HEK293 (cell line): ENCODE measurements around the gene PIGN.

Source experiments
- CTCF ChIA-PET: fragments of 350-600 bp; formaldehyde crosslinking; extraction: SDS; loops from one replicate; lab custom pipeline; 2021; ENCODE audit warnings: antibody characterized with exemption; lab: Yijun Ruan, JAX
- POLR2A ChIA-PET: fragments of 300-600 bp; formaldehyde crosslinking; extraction: SDS; loops from one replicate; lab custom pipeline; 2020; ENCODE audit warnings: antibody characterized with exemption, inconsistent platforms; lab: Yijun Ruan, JAX
- H3K27ac ChIP-seq: fragments of 200-500 bp; sonication (Bioruptor generic); 2 replicates; pipeline ENCODE4 v1.5.1; 2014; ENCODE audit warnings: low read depth, low read length, control low read depth, inconsistent platforms; ENCODE audit errors: extremely low read depth
- H3K36me3 ChIP-seq, 2 experiments: fragments of 200-500 bp in 1 of 2; sonication (Bioruptor generic) in 1 of 2; 1 replicate in 1 of 2; 2 replicates in 1 of 2; pipeline ENCODE4 v1.5.1; 2014 to 2017; ENCODE audit warnings: inconsistent platforms in 2 of 2, low read length in 2 of 2; ENCODE audit not compliant: control insufficient read depth in 2 of 2, insufficient read depth in 1 of 2
- H3K4me1 ChIP-seq: fragments of 200-500 bp; sonication (Bioruptor generic); 2 replicates; pipeline ENCODE4 v1.5.1; 2014; ENCODE audit warnings: mild to moderate bottlenecking, low read length, inconsistent platforms; ENCODE audit not compliant: control insufficient read depth, insufficient read depth
- H3K4me3 ChIP-seq: 2 replicates; pipeline ENCODE4 v1.5.1; 2011; ENCODE audit warnings: low read depth, mild to moderate bottlenecking, control low read depth, low read length, moderate library complexity
- H3K9me3 ChIP-seq: fragments of 200-500 bp; sonication (Bioruptor generic); 2 replicates; pipeline ENCODE4 v1.5.1; 2014; ENCODE audit warnings: low read depth, low read length, inconsistent platforms; ENCODE audit not compliant: control insufficient read depth, insufficient read depth
- GFI1B ChIP-seq: fragments of 450-650 bp; formaldehyde crosslinking; IDR thresholded peaks from 2 replicates; pipeline ENCODE4 v1.5.1; 2016; ENCODE audit warnings: missing biosample characterization, missing genetic modification characterization
- SCRT1 ChIP-seq: fragments of 450-650 bp; formaldehyde crosslinking; IDR thresholded peaks from 2 replicates; pipeline ENCODE4 v1.5.1; 2016; ENCODE audit warnings: missing biosample characterization, missing genetic modification characterization, borderline replicate concordance
- ZEB2 ChIP-seq: fragments of 450-650 bp; formaldehyde crosslinking; IDR thresholded peaks from 2 replicates; pipeline ENCODE4 v1.5.1; 2016; ENCODE audit warnings: missing biosample characterization, missing genetic modification characterization
- ZFHX2 ChIP-seq: fragments of 450-650 bp; formaldehyde crosslinking; conservative IDR thresholded peaks from 2 replicates; pipeline ENCODE4 v1.5.1; 2016; ENCODE audit warnings: missing biosample characterization, missing genetic modification characterization
- ZFP37 ChIP-seq: fragments of 450-650 bp; formaldehyde crosslinking; IDR thresholded peaks from 2 replicates; pipeline ENCODE4 v1.5.1; 2016; ENCODE audit warnings: missing biosample characterization, missing genetic modification characterization
- ZNF211 ChIP-seq: fragments of 450-650 bp; formaldehyde crosslinking; IDR thresholded peaks from 2 replicates; pipeline ENCODE4 v1.5.1; 2016; ENCODE audit warnings: low read depth, missing biosample characterization, missing genetic modification characterization
- ZNF24 ChIP-seq: fragments of 450-650 bp; formaldehyde crosslinking; IDR thresholded peaks from 2 replicates; pipeline ENCODE4 v1.5.1; 2016; ENCODE audit warnings: missing biosample characterization, missing genetic modification characterization
- ZNF335 ChIP-seq: fragments of 450-650 bp; formaldehyde crosslinking; conservative IDR thresholded peaks from 2 replicates; pipeline ENCODE4 v1.5.1; 2016; ENCODE audit warnings: missing biosample characterization, missing genetic modification characterization
- ZNF366 ChIP-seq: fragments of 450-650 bp; formaldehyde crosslinking; conservative IDR thresholded peaks from 2 replicates; pipeline ENCODE4 v1.5.1; 2016; ENCODE audit warnings: missing biosample characterization, missing genetic modification characterization
- ZNF391 ChIP-seq: fragments of 450-650 bp; formaldehyde crosslinking; IDR thresholded peaks from 2 replicates; pipeline ENCODE4 v1.5.1; 2016; ENCODE audit warnings: low read depth, missing biosample characterization, missing genetic modification characterization, borderline replicate concordance
- ZNF394 ChIP-seq: fragments of 450-650 bp; formaldehyde crosslinking; IDR thresholded peaks from 2 replicates; pipeline ENCODE4 v1.5.1; 2016; ENCODE audit warnings: missing biosample characterization, missing genetic modification characterization, mild to moderate bottlenecking, moderate library complexity, borderline replicate concordance
- ZNF626 ChIP-seq: fragments of 450-650 bp; sonication (Bioruptor Pico); formaldehyde crosslinking; IDR thresholded peaks from 2 replicates; pipeline ENCODE4 v1.5.1; 2018; ENCODE audit warnings: missing biosample characterization, missing genetic modification characterization, inconsistent platforms
- ZNF654 ChIP-seq: fragments of 450-650 bp; formaldehyde crosslinking; IDR thresholded peaks from 2 replicates; pipeline ENCODE4 v1.5.1; 2016; ENCODE audit warnings: low read depth, missing biosample characterization, missing genetic modification characterization
- ZXDB ChIP-seq: fragments of 450-650 bp; formaldehyde crosslinking; IDR thresholded peaks from 2 replicates; pipeline ENCODE4 v1.5.1; 2016; ENCODE audit warnings: missing biosample characterization, missing genetic modification characterization
- TF ChIP-seq, protein P1 (sequence below): fragments of 450-650 bp; IDR thresholded peaks from 2 replicates; pipeline ENCODE4 v1.5.1; 2018; ENCODE audit warnings: missing biosample characterization, mild to moderate bottlenecking, missing genetic modification characterization
- TF ChIP-seq, protein P2 (sequence below): fragments of 450-650 bp; formaldehyde crosslinking; IDR thresholded peaks from 2 replicates; pipeline ENCODE4 v1.5.1; 2016; ENCODE audit warnings: missing biosample characterization, missing genetic modification characterization
- TF ChIP-seq, protein P3 (sequence below): fragments of 450-650 bp; formaldehyde crosslinking; IDR thresholded peaks from 2 replicates; pipeline ENCODE4 v1.5.1; 2016; ENCODE audit warnings: missing biosample characterization, missing genetic modification characterization
- TF ChIP-seq, protein P4 (sequence below): fragments of 450-650 bp; formaldehyde crosslinking; IDR thresholded peaks from 2 replicates; pipeline ENCODE4 v1.5.1; 2016; ENCODE audit warnings: missing biosample characterization, missing genetic modification characterization
- TF ChIP-seq, protein P5 (sequence below): fragments of 450-650 bp; formaldehyde crosslinking; IDR thresholded peaks from 2 replicates; pipeline ENCODE4 v1.5.1; 2016; ENCODE audit warnings: missing biosample characterization, missing genetic modification characterization

Gene PIGN

DNA sequence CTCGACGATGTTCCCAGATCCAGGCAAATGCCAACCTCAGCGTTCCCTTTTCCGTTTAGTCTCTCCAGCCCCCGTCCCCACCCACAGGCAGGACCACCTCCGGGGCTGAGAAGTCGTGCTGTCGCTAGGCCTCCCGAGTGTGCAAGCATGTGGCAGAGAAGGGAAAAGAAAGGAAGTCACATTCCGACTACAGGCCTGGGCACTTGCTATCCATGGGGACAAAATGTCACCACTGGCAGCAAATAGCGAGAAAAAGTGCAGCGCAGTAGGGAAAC lies 420 bp downstream of the PIGN start (continued):
- TF ChIP-seq GFI1B (tag by site-specific recombination) (no peak), ZEB2 (tag by site-specific recombination) (no peak; the same call in 1 of the 2 replicates), ZNF335 (tag by site-specific recombination) (no peak; the same call in none of the 2 replicates), ZNF394 (tag by site-specific recombination) (0 out of 2 replicates have a peak, but pooled peaks have one; percentile 10), ZNF366 (tag by site-specific recombination) (peak; percentile 61), ZNF24 (0 out of 2 replicates have a peak, but pooled peaks have one; percentile 25), ZFHX2 (tag by site-specific recombination) (peak; percentile 58), ZFP37 (tag by site-specific recombination) (peak; percentile 84; the same call in 1 of the 2 replicates)
- TF ChIP-seq, protein P1, sequence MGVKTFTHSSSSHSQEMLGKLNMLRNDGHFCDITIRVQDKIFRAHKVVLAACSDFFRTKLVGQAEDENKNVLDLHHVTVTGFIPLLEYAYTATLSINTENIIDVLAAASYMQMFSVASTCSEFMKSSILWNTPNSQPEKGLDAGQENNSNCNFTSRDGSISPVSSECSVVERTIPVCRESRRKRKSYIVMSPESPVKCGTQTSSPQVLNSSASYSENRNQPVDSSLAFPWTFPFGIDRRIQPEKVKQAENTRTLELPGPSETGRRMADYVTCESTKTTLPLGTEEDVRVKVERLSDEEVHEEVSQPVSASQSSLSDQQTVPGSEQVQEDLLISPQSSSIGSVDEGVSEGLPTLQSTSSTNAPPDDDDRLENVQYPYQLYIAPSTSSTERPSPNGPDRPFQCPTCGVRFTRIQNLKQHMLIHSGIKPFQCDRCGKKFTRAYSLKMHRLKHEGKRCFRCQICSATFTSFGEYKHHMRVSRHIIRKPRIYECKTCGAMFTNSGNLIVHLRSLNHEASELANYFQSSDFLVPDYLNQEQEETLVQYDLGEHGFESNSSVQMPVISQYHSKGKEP (tag by site-specific recombination): no peak
- TF ChIP-seq, protein P2, sequence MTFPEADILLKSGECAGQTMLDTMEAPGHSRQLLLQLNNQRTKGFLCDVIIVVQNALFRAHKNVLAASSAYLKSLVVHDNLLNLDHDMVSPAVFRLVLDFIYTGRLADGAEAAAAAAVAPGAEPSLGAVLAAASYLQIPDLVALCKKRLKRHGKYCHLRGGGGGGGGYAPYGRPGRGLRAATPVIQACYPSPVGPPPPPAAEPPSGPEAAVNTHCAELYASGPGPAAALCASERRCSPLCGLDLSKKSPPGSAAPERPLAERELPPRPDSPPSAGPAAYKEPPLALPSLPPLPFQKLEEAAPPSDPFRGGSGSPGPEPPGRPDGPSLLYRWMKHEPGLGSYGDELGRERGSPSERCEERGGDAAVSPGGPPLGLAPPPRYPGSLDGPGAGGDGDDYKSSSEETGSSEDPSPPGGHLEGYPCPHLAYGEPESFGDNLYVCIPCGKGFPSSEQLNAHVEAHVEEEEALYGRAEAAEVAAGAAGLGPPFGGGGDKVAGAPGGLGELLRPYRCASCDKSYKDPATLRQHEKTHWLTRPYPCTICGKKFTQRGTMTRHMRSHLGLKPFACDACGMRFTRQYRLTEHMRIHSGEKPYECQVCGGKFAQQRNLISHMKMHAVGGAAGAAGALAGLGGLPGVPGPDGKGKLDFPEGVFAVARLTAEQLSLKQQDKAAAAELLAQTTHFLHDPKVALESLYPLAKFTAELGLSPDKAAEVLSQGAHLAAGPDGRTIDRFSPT (tag by site-specific recombination): 0 out of 2 replicates have a peak, but pooled peaks have one; percentile 61
- TF ChIP-seq, protein P3, sequence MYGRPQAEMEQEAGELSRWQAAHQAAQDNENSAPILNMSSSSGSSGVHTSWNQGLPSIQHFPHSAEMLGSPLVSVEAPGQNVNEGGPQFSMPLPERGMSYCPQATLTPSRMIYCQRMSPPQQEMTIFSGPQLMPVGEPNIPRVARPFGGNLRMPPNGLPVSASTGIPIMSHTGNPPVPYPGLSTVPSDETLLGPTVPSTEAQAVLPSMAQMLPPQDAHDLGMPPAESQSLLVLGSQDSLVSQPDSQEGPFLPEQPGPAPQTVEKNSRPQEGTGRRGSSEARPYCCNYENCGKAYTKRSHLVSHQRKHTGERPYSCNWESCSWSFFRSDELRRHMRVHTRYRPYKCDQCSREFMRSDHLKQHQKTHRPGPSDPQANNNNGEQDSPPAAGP (tag by site-specific recombination): no peak; the same call in 1 of the 2 replicates

DNA sequence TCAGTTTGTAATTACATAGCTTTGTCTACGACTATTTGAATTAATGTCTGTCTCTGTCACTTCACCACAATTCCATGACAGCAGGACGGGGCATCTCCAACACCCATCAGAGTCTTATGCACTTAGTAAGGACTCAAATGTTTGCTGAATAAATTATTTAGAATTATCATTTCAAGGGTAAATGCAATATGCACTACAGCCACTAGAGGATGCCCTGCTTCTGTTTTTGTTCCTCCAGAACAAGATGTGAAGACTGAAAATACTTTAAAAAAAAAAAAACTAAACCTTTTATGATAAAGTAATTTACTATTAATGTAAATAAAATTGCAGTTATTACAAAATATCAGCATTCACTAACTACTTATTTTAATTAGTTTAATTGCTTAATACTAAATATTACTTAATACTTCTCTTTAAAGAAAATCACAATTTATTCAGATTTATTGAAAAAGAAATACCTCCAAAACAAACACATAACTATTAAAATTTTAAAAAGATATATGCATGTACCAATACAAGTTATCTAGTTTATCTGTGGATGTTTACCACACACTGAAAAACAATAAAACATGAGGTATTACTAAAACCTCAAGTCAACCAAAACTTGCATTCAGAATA lies 3.2 kb downstream of the PIGN start:
- peaks cover 5% of the 10 kb centered on the region; the same call in 1 of the 2 replicates for H3K4me1 ChIP-seq
- no peaks in the 10 kb centered on the region; a peak in 1 of 3 replicates for H3K36me3 ChIP-seq
- no peak overlapping the region for H3K4me3 ChIP-seq
- H3K27ac ChIP-seq: no peak overlapping the region
- H3K9me3 ChIP-seq: no peaks in the 10 kb centered on the region
- ChIA-PET POLR2A (no interaction called here), CTCF (interaction anchor here (0.6 to 7.9 kb wide), 19 partner anchors 9 to 799 kb away, joined by 3 to 125 read pairs (median 5); no protein-coding TSS in a partner anchor)
- TF ChIP-seq ZNF391 (tag by site-specific recombination) (no peak), ZNF211 (tag by site-specific recombination) (no peak), ZXDB (no peak), SCRT1 (tag by site-specific recombination) (no peak), ZNF626 (no peak), ZNF654 (tag by site-specific recombination) (peak; percentile 82)
- TF ChIP-seq, protein P4, sequence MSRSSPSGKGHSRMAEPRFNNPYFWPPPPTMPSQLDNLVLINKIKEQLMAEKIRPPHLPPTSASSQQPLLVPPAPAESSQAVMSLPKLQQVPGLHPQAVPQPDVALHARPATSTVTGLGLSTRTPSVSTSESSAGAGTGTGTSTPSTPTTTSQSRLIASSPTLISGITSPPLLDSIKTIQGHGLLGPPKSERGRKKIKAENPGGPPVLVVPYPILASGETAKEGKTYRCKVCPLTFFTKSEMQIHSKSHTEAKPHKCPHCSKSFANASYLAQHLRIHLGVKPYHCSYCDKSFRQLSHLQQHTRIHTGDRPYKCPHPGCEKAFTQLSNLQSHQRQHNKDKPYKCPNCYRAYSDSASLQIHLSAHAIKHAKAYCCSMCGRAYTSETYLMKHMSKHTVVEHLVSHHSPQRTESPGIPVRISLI: 0 out of 2 replicates have a peak, but pooled peaks have one; percentile 47
- TF ChIP-seq, protein P5, sequence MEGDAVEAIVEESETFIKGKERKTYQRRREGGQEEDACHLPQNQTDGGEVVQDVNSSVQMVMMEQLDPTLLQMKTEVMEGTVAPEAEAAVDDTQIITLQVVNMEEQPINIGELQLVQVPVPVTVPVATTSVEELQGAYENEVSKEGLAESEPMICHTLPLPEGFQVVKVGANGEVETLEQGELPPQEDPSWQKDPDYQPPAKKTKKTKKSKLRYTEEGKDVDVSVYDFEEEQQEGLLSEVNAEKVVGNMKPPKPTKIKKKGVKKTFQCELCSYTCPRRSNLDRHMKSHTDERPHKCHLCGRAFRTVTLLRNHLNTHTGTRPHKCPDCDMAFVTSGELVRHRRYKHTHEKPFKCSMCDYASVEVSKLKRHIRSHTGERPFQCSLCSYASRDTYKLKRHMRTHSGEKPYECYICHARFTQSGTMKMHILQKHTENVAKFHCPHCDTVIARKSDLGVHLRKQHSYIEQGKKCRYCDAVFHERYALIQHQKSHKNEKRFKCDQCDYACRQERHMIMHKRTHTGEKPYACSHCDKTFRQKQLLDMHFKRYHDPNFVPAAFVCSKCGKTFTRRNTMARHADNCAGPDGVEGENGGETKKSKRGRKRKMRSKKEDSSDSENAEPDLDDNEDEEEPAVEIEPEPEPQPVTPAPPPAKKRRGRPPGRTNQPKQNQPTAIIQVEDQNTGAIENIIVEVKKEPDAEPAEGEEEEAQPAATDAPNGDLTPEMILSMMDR (tag by site-specific recombination): peak; percentile 59
